K562 (cell line): Measurements from ENCODE around the gene CLP1. TPM values are rescaled to one million over a fixed set of nuclear protein-coding genes. Genes with fewer than 3 reads are reported as not detected.
A peak's percentile ranks its signal among the peaks of the same experiment; 100 is the strongest.

ENCODE experiments used
- ATAC-seq: fragments of 200-7000 bp; cut with Tn5 transposase; 3 replicates; pipeline ENCODE4 v1.9.1; 2020; ENCODE audit warnings: moderate library complexity
- BruUV-seq: library from RNA; stranded (reverse); fragments of 400-500 nt; replicated peaks from 2 replicates; lab custom pipeline; 2021; lab: Mats Ljungman, UMichigan
- CTCF ChIA-PET: fragments of 300-600 bp; formaldehyde crosslinking; extraction: SDS; loops from one replicate; lab custom pipeline; 2021; ENCODE audit warnings: low intra/inter-chr PET ratio; lab: Yijun Ruan, JAX
- POLR2A ChIA-PET: fragments of 300-600, 350-650 bp; sonication (Branson Sonifier 250); formaldehyde crosslinking; extraction: SDS; loops from one replicate; lab custom pipeline; 2021; ENCODE audit warnings: antibody characterized with exemption, inconsistent platforms; lab: Yijun Ruan, JAX
- DNase-seq, 4 experiments: peaks; one replicate each; pipeline versions ENCODE4 v3.0.0 to v3.0.0-alpha.2; 2011 to 2018; ENCODE audit warnings: low spot score in 3 of 4, mixed read lengths in 3 of 4; ENCODE audit errors: extremely low read depth in 1 of 4
- FAIRE-seq: peaks from 2 replicates; lab custom pipeline; 2011; peaks lifted over from hg19 to GRCh38; lab: Jason Lieb, UNC
- H2AFZ ChIP-seq: 2 replicates; pipeline ENCODE4 v1.6.0; 2011; ENCODE audit warnings: low read depth, low read length, control low read depth, inconsistent platforms
- H3K27ac ChIP-seq: fragments of 200-600 bp; 3 replicates; pipeline ENCODE4 v1.8.0; 2011; ENCODE audit warnings: low read depth, mild to moderate bottlenecking, control low read depth, inconsistent platforms, low read length, moderate library complexity, mixed read lengths; ENCODE audit errors: extremely low read depth
- H3K27me3 ChIP-seq, 2 experiments: fragments of 300-600 bp in 1 of 2; 2 replicates in 1 of 2; 3 replicates in 1 of 2; pipeline versions ENCODE4 v1.6.0 to v1.8.0; 2011; ENCODE audit warnings: inconsistent platforms in 2 of 2, low read length in 2 of 2, mild to moderate bottlenecking in 1 of 2, mixed read lengths in 1 of 2, moderate library complexity in 1 of 2; ENCODE audit not compliant: control insufficient read depth in 2 of 2, insufficient read depth in 2 of 2
- H3K36me3 ChIP-seq: fragments of 300-600 bp; 3 replicates; pipeline ENCODE4 v1.8.0; 2011; ENCODE audit warnings: mild to moderate bottlenecking, low read length, inconsistent platforms; ENCODE audit not compliant: control insufficient read depth, insufficient read depth
- H3K4me1 ChIP-seq, 2 experiments: fragments of 200-600 bp in 1 of 2; replicated peaks in 1 of 2; 2 replicates in 1 of 2; 3 replicates in 1 of 2; pipeline versions ENCODE4 v1.5.1 to v1.8.0; 2011; ENCODE audit warnings: inconsistent platforms in 2 of 2, low read length in 2 of 2, mild to moderate bottlenecking in 1 of 2, mixed read lengths in 1 of 2, moderate library complexity in 1 of 2; ENCODE audit not compliant: control insufficient read depth in 2 of 2, insufficient read depth in 2 of 2
- H3K4me2 ChIP-seq: 2 replicates; pipeline ENCODE4 v1.6.1; 2011; ENCODE audit warnings: low read length, control low read depth, inconsistent platforms, mixed read lengths; ENCODE audit not compliant: insufficient read depth
- H3K4me3 ChIP-seq: fragments of 200-600 bp; sonication (generic), shearing (Covaris generic); 2 replicates; pipeline ENCODE4 v1.5.1; 2016; ENCODE audit warnings: control low read depth, inconsistent platforms
- H3K79me2 ChIP-seq: fragments of 200-600 bp; 3 replicates; pipeline ENCODE4 v1.8.0; 2011; ENCODE audit warnings: low read length, inconsistent platforms; ENCODE audit not compliant: control insufficient read depth, insufficient read depth
- H3K9ac ChIP-seq, 2 experiments: 2 replicates each; pipeline versions ENCODE4 v1.6.0 to v1.6.1; 2011; ENCODE audit warnings: low read depth in 2 of 2, low read length in 2 of 2, control low read depth in 1 of 2, inconsistent platforms in 1 of 2, mild to moderate bottlenecking in 1 of 2, mixed read lengths in 1 of 2; ENCODE audit not compliant: insufficient read depth in 1 of 2
- H3K9me1 ChIP-seq: one replicate; pipeline ENCODE4 v1.6.0; 2011; ENCODE audit warnings: inconsistent platforms, mild to moderate bottlenecking, low read length, moderate library complexity; ENCODE audit not compliant: control insufficient read depth, insufficient read depth
- H3K9me3 ChIP-seq: replicated peaks from 2 replicates; pipeline ENCODE4 v1.5.1; 2011; ENCODE audit warnings: low read depth, low read length, inconsistent platforms; ENCODE audit not compliant: control insufficient read depth, insufficient read depth
- H4K20me1 ChIP-seq: replicated peaks from 2 replicates; pipeline ENCODE4 v1.6.1; 2011; ENCODE audit warnings: low read length, inconsistent platforms, mixed read lengths; ENCODE audit not compliant: control insufficient read depth, insufficient read depth
- ASH1L ChIP-seq: fragments of 450-650 bp; IDR thresholded peaks from 2 replicates; pipeline ENCODE4 v1.6.1; 2018; ENCODE audit warnings: borderline replicate concordance, mild to moderate bottlenecking, low read depth; ENCODE audit not compliant: partially characterized antibody
- DACH1 ChIP-seq: fragments of 450-650 bp; IDR thresholded peaks from 2 replicates; pipeline ENCODE4 v1.6.1; 2018; ENCODE audit not compliant: partially characterized antibody
- FOXJ2 ChIP-seq: fragments of 200-800 bp; sonication (Bioruptor generic); IDR thresholded peaks from 2 replicates; pipeline ENCODE4 v1.6.1; 2016; ENCODE audit warnings: missing genetic modification characterization, missing compliant biosample characterization
- HINFP ChIP-seq: fragments of 450-650 bp; conservative IDR thresholded peaks from 2 replicates; pipeline ENCODE4 v1.6.1; 2016; ENCODE audit warnings: missing genetic modification characterization, low read depth, mild to moderate bottlenecking, control low read depth, missing compliant biosample characterization
- HMGN3 ChIP-seq: IDR thresholded peaks from 2 replicates; pipeline ENCODE4 v1.6.1; 2011; ENCODE audit warnings: borderline replicate concordance, low read depth, mild to moderate bottlenecking, mixed read lengths, low read length; ENCODE audit not compliant: insufficient read length; ENCODE audit errors: extremely low read depth
- HNRNPLL ChIP-seq: fragments of 200-400 bp; formaldehyde crosslinking; IDR thresholded peaks from 2 replicates; pipeline ENCODE4 v1.6.1; 2017; ENCODE audit warnings: low read length, low read depth, mild to moderate bottlenecking; ENCODE audit not compliant: poor library complexity, severe bottlenecking
- MAFG ChIP-seq: fragments of 450-650 bp; conservative IDR thresholded peaks from 2 replicates; pipeline ENCODE4 v1.6.1; 2016; ENCODE audit warnings: missing genetic modification characterization, missing compliant biosample characterization
- POLR3A ChIP-seq: IDR thresholded peaks from 2 replicates; pipeline ENCODE4 v1.6.1; 2011; ENCODE audit warnings: borderline replicate concordance, mild to moderate bottlenecking, moderate library complexity; ENCODE audit not compliant: insufficient read length, insufficient read depth; ENCODE audit errors: extremely low read depth
- ZBTB7A ChIP-seq: IDR thresholded peaks from 2 replicates; pipeline ENCODE4 v1.6.1; 2011; ENCODE audit warnings: low read depth, mild to moderate bottlenecking, low read length, moderate library complexity, borderline replicate concordance; ENCODE audit not compliant: control insufficient read depth
- ZNF24 ChIP-seq: fragments of 450-650 bp; IDR thresholded peaks from 2 replicates; pipeline ENCODE4 v1.6.1; 2016
- ZNF551 ChIP-seq: fragments of 250-450 bp; sonication (Bioruptor Pico); IDR thresholded peaks from 2 replicates; pipeline ENCODE4 v1.5.0; 2021; ENCODE audit warnings: mild to moderate bottlenecking, moderate library complexity
- WGBS: fragments of 100-300 bp; shearing (Covaris generic); methylation state at CpG from one replicate; pipeline ENCODE4 v1.1.6; 2016; ENCODE audit warnings: low coverage, mixed read lengths; ENCODE audit not compliant: insufficient coverage; ENCODE audit errors: missing lambda C conversion rate; 5-methylcytosine and 5-hydroxymethylcytosine counted together
- in situ Hi-C: fragments of 300-500 bp; cut with MboI; formaldehyde crosslinking; loops from 4 replicates; pipeline ENCODE4 v1.15.0; 2018; ENCODE audit warnings: inconsistent platforms, mixed read lengths
- intact Hi-C: fragments of 100-400 bp; cut with micrococcal nuclease; formaldehyde crosslinking; loops from 2 replicates; pipeline ENCODE4 v1.14.2; 2022
- polyA plus RNA-seq, 8 experiments: library from polyadenylated mRNA; depleted of rRNA in 4 of 8; stranded (reverse) in 5 of 8; unstranded in 3 of 8; fragments of >200 nt; fragmentation: Nextera tagmentation in 2 of 8; fragmentation: Illumina TruSeq in 1 of 8; extraction: Ambion mirVana in 2 of 8; extraction: Trizol in 1 of 8; gene quantifications; 2 replicates each; pipeline versions ENCODE4 v1.2.1 to v1.2.3, GENCODE V29; 2011 to 2014; ENCODE audit warnings: inconsistent platforms in 1 of 8, missing spikeins in 1 of 8
- total RNA-seq, 7 experiments: library from RNA; depleted of rRNA in 6 of 7; stranded (reverse); fragments of >200 nt in 6 of 7; fragmentation: Illumina TruSeq in 2 of 7; extraction: Trizol in 2 of 7; gene quantifications; 2 replicates each; pipeline versions ENCODE4 v1.2.1 to v1.2.3, GENCODE V29; 2011 to 2021; ENCODE audit warnings: low replicate concordance in 1 of 7
- TF ChIP-seq, protein P1 (sequence below), 2 experiments: fragments of 450-650 bp; conservative IDR thresholded peaks; 2 replicates each; pipeline ENCODE4 v1.6.1; 2017; ENCODE audit warnings: mild to moderate bottlenecking in 2 of 2, moderate library complexity in 2 of 2

Gene CLP1
- total and polyA plus RNA-seq, 9 of the 15 experiments (the other 6 are each of a cell fraction or from before 2014, with no cell fraction given): 19.1 to 46.2 (median 27.8) TPM

- TF ChIP-seq ZBTB7A: no peak
- no peak for TF ChIP-seq MAFG (tag)
- TF ChIP-seq HNRNPLL: no peak
- TF ChIP-seq ZNF551 (CRISPR knock-in tag): no peak
- TF ChIP-seq FOXJ2 (tag): no peak
Observed at GRCh38 chr11:57647960-57648800, 9.4 kb upstream of the CLP1 start (continued).

- peak overlapping the region; percentile 21 to 41; a peak in 2 of 4 replicates for H3K9ac ChIP-seq
- 6% methylated on average over 17 of the region's 23 CpGs for whole genome bisulfite sequencing
- ATAC-seq (no peak), FAIRE-seq (no peak), DNase-seq (no peak)
- H3K4me1 ChIP-seq: peaks cover 36 to 37% of the 10 kb centered on the region in 2 experiments
- no peak overlapping the region for H3K27ac ChIP-seq
- H4K20me1 ChIP-seq: no peaks in the 10 kb centered on the region; the same call in 1 of the 2 replicates
- BruUV-seq: no TSS peak
- POLR2A ChIA-PET: interaction anchor here (0.5 to 1.2 kb wide), 6 partner anchors 8 to 359 kb away, joined by 3 read pairs; partner anchors contain the start of gene SSRP1
- H3K79me2 ChIP-seq: no peaks in the 10 kb centered on the region
- peaks cover 0 to 15% of the 10 kb centered on the region in 2 experiments; a peak in 2 of 5 replicates for H3K27me3 ChIP-seq
- intact Hi-C loops (no loop called here), in situ Hi-C loops (loop anchor here (10.0 kb wide), 1 partner anchor 194 kb away; no protein-coding TSS in a partner anchor)
- H3K9me3 ChIP-seq: no peaks in the 10 kb centered on the region
- no peaks in the 10 kb centered on the region for H3K36me3 ChIP-seq
- H3K4me3 ChIP-seq: peak overlapping the region; percentile 21; the same call in 1 of the 2 replicates
- peak overlapping the region; percentile 78 for H3K4me2 ChIP-seq
- CTCF ChIA-PET: no interaction called here
- peak overlapping the region; percentile 38 for H2AFZ ChIP-seq
- no peaks in the 10 kb centered on the region for H3K9me1 ChIP-seq
- no peak for TF ChIP-seq POLR3A
- TF ChIP-seq ZNF24: no peak
- 0 out of 2 replicates have a peak, but pooled peaks have one; percentile 7 for TF ChIP-seq HINFP (tag)
- no peak for TF ChIP-seq HMGN3
- TF ChIP-seq, protein P1, sequence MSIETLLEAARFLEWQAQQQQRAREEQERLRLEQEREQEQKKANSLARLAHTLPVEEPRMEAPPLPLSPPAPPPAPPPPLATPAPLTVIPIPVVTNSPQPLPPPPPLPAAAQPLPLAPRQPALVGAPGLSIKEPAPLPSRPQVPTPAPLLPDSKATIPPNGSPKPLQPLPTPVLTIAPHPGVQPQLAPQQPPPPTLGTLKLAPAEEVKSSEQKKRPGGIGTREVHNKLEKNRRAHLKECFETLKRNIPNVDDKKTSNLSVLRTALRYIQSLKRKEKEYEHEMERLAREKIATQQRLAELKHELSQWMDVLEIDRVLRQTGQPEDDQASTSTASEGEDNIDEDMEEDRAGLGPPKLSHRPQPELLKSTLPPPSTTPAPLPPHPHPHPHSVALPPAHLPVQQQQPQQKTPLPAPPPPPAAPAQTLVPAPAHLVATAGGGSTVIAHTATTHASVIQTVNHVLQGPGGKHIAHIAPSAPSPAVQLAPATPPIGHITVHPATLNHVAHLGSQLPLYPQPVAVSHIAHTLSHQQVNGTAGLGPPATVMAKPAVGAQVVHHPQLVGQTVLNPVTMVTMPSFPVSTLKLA (conservative IDR thresholded peaks at IDR 0.05): no peak
- TF ChIP-seq ASH1L: no peak
- TF ChIP-seq DACH1: peak; percentile 11
Observed at GRCh38 chr11:57648801-57649735, 8.5 kb upstream of the CLP1 start.
